SK-N-SH (cell line): ENCODE data around the gene CPSF4. TPM values are rescaled to one million over a fixed set of nuclear protein-coding genes. Genes with fewer than 3 reads are reported as not detected.

ENCODE experiments used
- CTCF ChIA-PET: fragments of 300-600, 350-600 bp; formaldehyde crosslinking; extraction: SDS; loops from one replicate; lab custom pipeline; 2021; lab: Yijun Ruan, JAX
- POLR2A ChIA-PET: fragments of 350-600 bp; sonication (Branson Sonifier 250); formaldehyde crosslinking; extraction: SDS; loops from one replicate; lab custom pipeline; 2020; ENCODE audit warnings: antibody characterized with exemption, inconsistent platforms; lab: Yijun Ruan, JAX
- DNase-seq: peaks from one replicate; pipeline ENCODE4 v3.0.0; 2012
- H2AFZ ChIP-seq: fragments of 200-600 bp; sonication (generic); 2 replicates; pipeline ENCODE4 v1.8.1; 2016; ENCODE audit warnings: antibody characterized with exemption, mild to moderate bottlenecking, low read depth
- H3F3A ChIP-seq: fragments of 200-600 bp; sonication (generic); replicated peaks from 2 replicates; pipeline ENCODE3; 2016; ENCODE audit warnings: antibody characterized with exemption, mild to moderate bottlenecking; ENCODE audit not compliant: insufficient read depth
- H3K27ac ChIP-seq, 2 experiments: fragments of 200-500 bp in 1 of 2; fragments of 200-600 bp in 1 of 2; sonication (Bioruptor generic) in 1 of 2; sonication (generic), shearing (Covaris generic) in 1 of 2; 2 replicates each; pipeline versions ENCODE4 v1.5.1 to v1.6.1; 2014 to 2016; ENCODE audit warnings: low read depth in 2 of 2, inconsistent platforms in 1 of 2, low read length in 1 of 2, mild to moderate bottlenecking in 1 of 2, mixed read lengths in 1 of 2
- H3K27me3 ChIP-seq: fragments of 200-600 bp; sonication (generic), shearing (Covaris generic); 2 replicates; pipeline ENCODE4 v1.6.1; 2016; ENCODE audit warnings: mixed run types; ENCODE audit not compliant: insufficient read depth
- H3K36me3 ChIP-seq, 2 experiments: fragments of 200-500 bp in 1 of 2; fragments of 200-600 bp in 1 of 2; sonication (Bioruptor generic) in 1 of 2; sonication (generic) in 1 of 2; replicated peaks in 1 of 2; 2 replicates each; pipeline versions ENCODE3 to v1.5.1; 2014 to 2016; ENCODE audit warnings: low read length in 1 of 2, mild to moderate bottlenecking in 1 of 2; ENCODE audit not compliant: insufficient read depth in 2 of 2, control insufficient read depth in 1 of 2
- H3K4me1 ChIP-seq, 2 experiments: fragments of 200-500 bp in 1 of 2; fragments of 200-600 bp in 1 of 2; sonication (Bioruptor generic) in 1 of 2; sonication (generic), shearing (Covaris generic) in 1 of 2; 2 replicates each; pipeline versions ENCODE4 v1.5.1 to v1.6.1; 2014 to 2016; ENCODE audit warnings: low read depth in 1 of 2, low read length in 1 of 2, mixed run types in 1 of 2; ENCODE audit not compliant: insufficient read depth in 2 of 2, control insufficient read depth in 1 of 2
- H3K4me2 ChIP-seq: fragments of 200-600 bp; sonication (generic), shearing (Covaris generic); 2 replicates; pipeline ENCODE4 v1.6.1; 2017; ENCODE audit warnings: mixed run types
- H3K4me3 ChIP-seq, 2 experiments: fragments of 200-500 bp in 1 of 2; fragments of 200-600 bp in 1 of 2; sonication (Bioruptor generic) in 1 of 2; sonication (generic), shearing (Covaris generic) in 1 of 2; 2 replicates each; pipeline versions ENCODE4 v1.5.1 to v1.8.1; 2014 to 2016; ENCODE audit warnings: low read depth in 2 of 2, inconsistent platforms in 1 of 2, low read length in 1 of 2, mild to moderate bottlenecking in 1 of 2, mixed read lengths in 1 of 2, moderate library complexity in 1 of 2
- H3K79me2 ChIP-seq: fragments of 200-600 bp; sonication (generic); 2 replicates; pipeline ENCODE4 v1.8.1; 2017; ENCODE audit warnings: mild to moderate bottlenecking; ENCODE audit not compliant: insufficient read depth
- H3K9ac ChIP-seq: fragments of 200-600 bp; sonication (generic); 2 replicates; pipeline ENCODE4 v1.6.1; 2017; ENCODE audit warnings: mixed run types
- H3K9me2 ChIP-seq: fragments of 200-600 bp; sonication (generic); 2 replicates; pipeline ENCODE4 v1.6.1; 2017; ENCODE audit warnings: mixed run types
- H3K9me3 ChIP-seq: fragments of 200-600 bp; sonication (generic); 2 replicates; pipeline ENCODE4 v1.6.1; 2017; ENCODE audit warnings: mixed run types, mild to moderate bottlenecking, moderate library complexity
- H4K20me1 ChIP-seq: fragments of 200-600 bp; sonication (generic); 2 replicates; pipeline ENCODE4 v1.6.1; 2017; ENCODE audit warnings: mild to moderate bottlenecking, mixed run types; ENCODE audit not compliant: insufficient read depth
- ELF1 ChIP-seq: IDR thresholded peaks from 2 replicates; pipeline ENCODE4 v1.4.0; 2012
- EZH2phosphoT487 ChIP-seq: fragments of 200-600 bp; sonication (generic); IDR thresholded peaks from 2 replicates; pipeline ENCODE4 v1.6.1; 2017; ENCODE audit warnings: low read depth, mixed run types, mild to moderate bottlenecking, antibody characterized with exemption, moderate library complexity, borderline replicate concordance
- GATA2 ChIP-seq: sonication (generic); formaldehyde crosslinking; IDR thresholded peaks from 2 replicates; pipeline ENCODE4 v1.5.0; 2020; ENCODE audit warnings: mild to moderate bottlenecking, missing genetic modification reagents
- JUND ChIP-seq: IDR thresholded peaks from 2 replicates; pipeline ENCODE4 v1.4.0; 2012
- MAX ChIP-seq: IDR thresholded peaks from 2 replicates; pipeline ENCODE4 v1.4.0; 2012; ENCODE audit warnings: low read depth
- MEF2A ChIP-seq: IDR thresholded peaks from 2 replicates; pipeline ENCODE4 v1.4.0; 2012; ENCODE audit warnings: low read depth, borderline replicate concordance
- NFIC ChIP-seq: IDR thresholded peaks from 2 replicates; pipeline ENCODE4 v1.4.0; 2012; ENCODE audit warnings: borderline replicate concordance
- RAD21 ChIP-seq: IDR thresholded peaks from 2 replicates; pipeline ENCODE4 v1.6.1; 2012; ENCODE audit warnings: mild to moderate bottlenecking, low read length
- RCOR1 ChIP-seq: fragments of 150-350 bp; IDR thresholded peaks from 2 replicates; pipeline ENCODE4 v1.6.1; 2017; ENCODE audit warnings: antibody characterized with exemption, low read length
- REST ChIP-seq: IDR thresholded peaks from 2 replicates; pipeline ENCODE4 v1.6.1; 2012; ENCODE audit warnings: mild to moderate bottlenecking, low read depth, low read length, moderate library complexity
- RFX5 ChIP-seq: IDR thresholded peaks from 2 replicates; pipeline ENCODE4 v1.6.1; 2012; ENCODE audit warnings: mild to moderate bottlenecking, improper control_type of control experiment, low read length
- SIN3A ChIP-seq: IDR thresholded peaks from 2 replicates; pipeline ENCODE4 v1.6.1; 2012; ENCODE audit warnings: low read depth, mild to moderate bottlenecking, low read length, moderate library complexity, borderline replicate concordance
- SMC3 ChIP-seq: IDR thresholded peaks from 2 replicates; pipeline ENCODE4 v1.6.1; 2012; ENCODE audit warnings: low read depth, low read length, improper control_type of control experiment
- TAF1 ChIP-seq: IDR thresholded peaks from 2 replicates; pipeline ENCODE4 v1.6.1; 2012; ENCODE audit warnings: low read depth, mild to moderate bottlenecking, low read length, moderate library complexity, borderline replicate concordance
- TCF12 ChIP-seq: IDR thresholded peaks from 2 replicates; pipeline ENCODE4 v1.4.0; 2012
- TEAD4 ChIP-seq: IDR thresholded peaks from 2 replicates; pipeline ENCODE4 v1.4.0; 2012; ENCODE audit warnings: mild to moderate bottlenecking, borderline replicate concordance; ENCODE audit not compliant: insufficient read depth
- USF2 ChIP-seq: fragments of 150-350 bp; IDR thresholded peaks from 2 replicates; pipeline ENCODE4 v1.6.1; 2017; ENCODE audit warnings: antibody characterized with exemption, low read length, low read depth, borderline replicate concordance
- YY1 ChIP-seq: IDR thresholded peaks from 2 replicates; pipeline ENCODE4 v1.4.0; 2012; ENCODE audit warnings: low read depth, mild to moderate bottlenecking
- WGBS: methylation state at CpG from one replicate; pipeline ENCODE4 v1.1.6; 2017; ENCODE audit warnings: low lambda C conversion rate; 5-methylcytosine and 5-hydroxymethylcytosine counted together
- polyA plus RNA-seq, 3 experiments: library from polyadenylated mRNA; depleted of rRNA; stranded (reverse); fragments of >200 nt; gene quantifications; 2 replicates each; pipeline ENCODE4 v1.2.3, GENCODE V29; 2012
- TF ChIP-seq, protein P1 (sequence below): fragments of 150-350 bp; IDR thresholded peaks from 2 replicates; pipeline ENCODE4 v1.6.1; 2016; ENCODE audit warnings: mild to moderate bottlenecking, low read depth, low read length

CPSF4 gene
- polyA plus RNA-seq, 1 of the 3 experiments (the other 2 are of a cell fraction): 101 TPM

- POLR2A ChIA-PET: interaction anchor here (0.5 to 1.7 kb wide), 8 partner anchors 12 to 118 kb away, joined by 3 to 15 read pairs (median 6); partner anchors contain the start of genes BUD31, FAM200A, PDAP1 and ZNF655
Measured at GRCh38 chr7:99499371-99499720, 60.6 kb downstream of the CPSF4 start.

More at GRCh38 chr7:99499371-99499720, 60.6 kb downstream of the CPSF4 start:
- Histone ChIP-seq H3K79me2 (peaks cover 70% of the 10 kb centered on the region), H3K9me3 (no peaks in the 10 kb centered on the region), H3F3A (peaks cover 7% of the 10 kb centered on the region), H3K9me2 (no peaks in the 10 kb centered on the region), H2AFZ (peak overlapping the region; percentile 90; the same call in 1 of the 2 replicates), H3K4me2 (peak overlapping the region; percentile 91), H3K4me1 (peaks cover 9 to 10% of the 10 kb centered on the region in 2 experiments; a peak in 3 of 4 replicates), H3K4me3 (peak overlapping the region; percentile 65 to 80), H3K27me3 (no peaks in the 10 kb centered on the region), H3K9ac (peak overlapping the region; percentile 74), H3K36me3 (peaks cover 4 to 34% of the 10 kb centered on the region in 2 experiments), H3K27ac (peak overlapping the region; percentile 75 to 87), H4K20me1 (peaks cover 18% of the 10 kb centered on the region)
- 2% methylated on average over 11 of the region's 14 CpGs for WGBS
- TF ChIP-seq JUND (no peak), TAF1 (no peak), ELF1 (no peak), MAX (no peak), GATA2 (CRISPR knock-in tag) (no peak), SMC3 (no peak), RFX5 (no peak), TCF12 (no peak), YY1 (no peak), TEAD4 (no peak), SIN3A (no peak), MEF2A (no peak), EZH2phosphoT487 (no peak), RCOR1 (no peak), RAD21 (no peak), REST (no peak), USF2 (no peak), NFIC (no peak)
- TF ChIP-seq, protein P1, sequence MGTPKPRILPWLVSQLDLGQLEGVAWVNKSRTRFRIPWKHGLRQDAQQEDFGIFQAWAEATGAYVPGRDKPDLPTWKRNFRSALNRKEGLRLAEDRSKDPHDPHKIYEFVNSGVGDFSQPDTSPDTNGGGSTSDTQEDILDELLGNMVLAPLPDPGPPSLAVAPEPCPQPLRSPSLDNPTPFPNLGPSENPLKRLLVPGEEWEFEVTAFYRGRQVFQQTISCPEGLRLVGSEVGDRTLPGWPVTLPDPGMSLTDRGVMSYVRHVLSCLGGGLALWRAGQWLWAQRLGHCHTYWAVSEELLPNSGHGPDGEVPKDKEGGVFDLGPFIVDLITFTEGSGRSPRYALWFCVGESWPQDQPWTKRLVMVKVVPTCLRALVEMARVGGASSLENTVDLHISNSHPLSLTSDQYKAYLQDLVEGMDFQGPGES: no peak
- no peak for DNase-seq
- CTCF ChIA-PET: interaction anchor here (0.7 to 1.4 kb wide), 2 partner anchors 50 to 81 kb away, joined by 3 to 4 read pairs; no protein-coding TSS in a partner anchor
